NAMALWA (cell line): ENCODE measurements around the gene EPHA3.

Source experiments
- DNase-seq: peaks from one replicate; pipeline ENCODE4 v3.0.0-alpha.2; 2015; ENCODE audit warnings: low spot score

EPHA3 gene

DNA sequence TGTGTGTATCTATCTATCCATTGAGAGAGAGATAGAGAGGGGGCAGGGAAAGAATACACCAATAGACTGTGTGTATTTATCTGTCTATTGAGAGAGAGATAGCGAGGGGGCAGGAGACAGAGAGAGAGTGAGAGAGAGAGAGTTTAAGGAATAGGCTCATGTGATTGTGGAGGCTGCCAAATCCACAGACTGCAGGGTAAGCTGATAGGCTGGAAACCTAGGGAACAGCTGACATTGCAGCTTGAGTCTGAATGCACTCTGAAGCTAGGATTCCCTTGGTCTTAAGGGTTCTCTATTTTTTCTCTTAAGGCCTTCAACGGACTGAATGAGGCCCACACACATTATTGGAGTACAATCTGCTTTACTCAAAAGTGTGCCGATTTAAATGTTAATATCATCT, 255.8 kb downstream of the EPHA3 start:
- DNase-seq: no peak

- DNase-seq: no peak
Measured at GRCh38 chr3:89364314-89364713, 256.9 kb downstream of the EPHA3 start.

DNA sequence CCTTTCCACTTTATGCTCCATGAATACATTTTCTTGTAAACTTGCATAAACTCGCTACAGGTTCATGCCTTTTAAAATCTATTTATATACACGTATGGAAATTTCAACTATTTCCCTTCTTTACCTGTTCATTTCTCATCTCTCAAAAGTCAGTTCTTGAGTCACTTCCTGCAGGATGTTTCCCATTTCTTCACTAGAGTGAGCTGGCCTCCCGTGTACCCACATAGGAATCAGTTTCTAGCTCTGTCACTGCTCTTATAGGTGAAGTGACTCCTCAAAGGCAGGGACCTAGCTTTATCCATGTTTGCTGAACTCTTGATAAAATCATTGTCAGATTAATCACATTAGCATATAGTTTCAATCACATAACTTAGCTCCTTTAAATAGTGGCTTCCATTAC, 259.7 kb downstream of the EPHA3 start:
- DNase-seq: no peak

DNA sequence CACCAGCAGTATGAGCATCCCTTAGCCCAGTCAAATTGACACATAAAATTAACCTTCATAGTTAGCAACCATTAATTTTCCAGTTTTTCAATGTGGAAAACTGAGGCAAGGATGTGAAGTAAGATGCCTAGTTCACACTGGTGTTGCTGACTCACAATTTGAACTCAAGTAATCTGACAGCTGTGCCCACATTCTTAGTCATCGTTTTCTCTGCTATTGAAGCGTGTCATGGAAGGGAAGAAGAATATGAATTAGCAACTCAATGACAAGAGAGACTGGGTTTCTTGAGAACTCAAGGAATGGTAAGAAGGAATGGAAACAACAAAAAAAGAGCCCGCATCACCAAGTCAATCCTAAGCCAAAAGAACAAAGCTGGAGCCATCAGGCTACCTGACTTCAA, 261.4 kb downstream of the EPHA3 start:
- DNase-seq: no peak

DNA sequence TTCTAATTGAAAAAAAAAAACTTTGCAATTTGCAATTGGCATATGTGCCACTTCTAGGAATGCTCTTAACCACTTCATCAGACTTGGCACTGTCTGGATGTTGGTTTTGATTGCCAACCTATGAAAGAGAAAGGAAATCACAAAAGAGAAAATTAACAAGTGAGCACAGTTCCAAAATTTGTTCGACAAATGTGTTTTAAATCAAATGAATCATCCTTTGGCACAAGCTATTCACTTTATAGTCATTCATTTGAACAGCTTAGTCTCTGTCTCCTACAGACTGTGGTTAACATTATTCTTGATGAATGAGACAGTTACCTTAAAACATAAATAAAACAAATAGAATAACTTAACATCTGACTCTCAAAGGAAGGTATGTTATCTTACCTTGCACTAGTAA, 265.0 kb downstream of the EPHA3 start:
- DNase-seq: no peak

DNA sequence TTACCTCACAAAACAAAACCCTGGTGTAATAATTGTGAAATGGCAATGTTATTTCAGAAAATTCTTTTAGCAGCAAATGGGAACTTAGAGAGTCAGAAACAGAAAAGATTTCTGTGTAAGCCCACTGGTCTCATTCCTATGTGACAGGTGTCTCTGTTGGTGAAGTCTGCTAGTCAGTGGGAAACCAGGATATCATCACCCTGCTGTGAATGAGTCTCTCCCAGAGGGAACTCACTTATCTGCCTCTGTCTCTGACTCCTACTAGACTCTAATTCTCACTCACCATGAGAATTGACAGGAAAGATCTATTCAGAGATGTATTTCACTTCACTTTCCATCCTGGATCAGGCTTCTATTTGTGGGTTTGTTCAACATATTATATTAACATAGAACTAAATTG, 266.0 kb downstream of the EPHA3 start:
- no peak for DNase-seq

GRCh38 chr3:89375451-89375850, 268.0 kb downstream of the EPHA3 start:
- no peak for DNase-seq

DNA sequence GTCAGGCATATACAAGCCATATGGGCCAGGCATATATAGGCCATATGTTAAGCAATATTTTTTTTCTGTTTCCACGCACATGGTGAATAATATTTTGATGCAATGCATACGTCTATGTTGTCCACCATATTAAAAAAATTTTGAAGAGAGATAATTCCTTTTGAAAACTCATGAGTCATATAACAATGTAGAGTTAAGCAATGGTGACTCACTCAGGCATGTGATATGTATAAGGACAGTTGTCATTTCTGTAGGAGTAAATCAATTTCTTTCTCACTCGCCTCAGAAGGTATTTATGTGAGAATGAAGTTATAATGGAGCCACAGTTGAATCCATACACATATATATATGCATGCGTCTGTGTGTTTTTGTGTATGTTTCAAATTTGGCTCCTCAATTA, 272.6 kb downstream of the EPHA3 start:
- DNase-seq: no peak

GRCh38 chr3:89392991-89393390, 285.6 kb downstream of the EPHA3 start:
- no peak for DNase-seq

- DNase-seq: no peak
Measured at GRCh38 chr3:89395456-89395855, 288.0 kb downstream of the EPHA3 start.

DNA sequence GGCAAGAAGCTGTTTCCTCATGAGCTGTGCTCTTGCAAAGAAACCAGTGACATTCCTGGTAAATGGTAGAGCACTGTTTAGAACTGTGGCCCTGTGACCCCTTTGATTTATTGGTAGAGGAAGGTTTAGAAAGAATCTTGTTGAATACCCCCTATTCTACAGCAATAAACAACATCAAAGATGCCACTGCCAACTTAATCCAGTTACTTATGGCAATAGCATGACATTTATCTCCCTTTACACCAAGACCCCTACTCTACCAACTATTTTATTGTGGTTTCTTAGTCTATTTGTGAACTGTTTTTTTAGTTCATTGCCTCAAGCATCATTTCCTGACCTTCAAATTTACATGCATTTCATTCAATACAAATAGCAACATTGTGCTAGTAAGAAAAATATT, 288.6 kb downstream of the EPHA3 start:
- no peak for DNase-seq

DNA sequence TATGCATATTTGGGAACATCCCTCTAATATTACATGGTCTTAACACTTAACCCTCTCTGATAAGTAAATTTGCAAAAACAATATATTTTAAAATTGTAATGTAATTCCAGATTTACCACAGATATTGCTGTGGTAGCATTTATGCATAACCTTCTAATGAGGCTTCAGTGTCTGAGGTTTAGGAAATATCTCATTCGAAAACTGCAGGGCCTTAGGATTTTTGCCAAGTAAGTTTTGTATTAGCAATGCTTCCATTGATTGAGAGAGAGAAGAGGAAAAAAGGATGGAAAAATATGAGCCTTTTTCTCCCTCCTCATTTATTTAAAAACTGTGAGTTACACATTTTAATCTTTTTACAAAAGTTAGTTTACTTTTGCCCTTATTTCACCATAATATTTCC, 294.6 kb downstream of the EPHA3 start:
- DNase-seq: no peak

GRCh38 chr3:89405176-89405575, 297.8 kb downstream of the EPHA3 start:
- DNase-seq: no peak

- DNase-seq: no peak
Measured at GRCh38 chr3:89405593-89405992, 298.2 kb downstream of the EPHA3 start.

- no peak for DNase-seq
Measured at GRCh38 chr3:89411201-89411600, 303.8 kb downstream of the EPHA3 start.

- DNase-seq: no peak
Measured at GRCh38 chr3:89414270-89414669, 306.8 kb downstream of the EPHA3 start.

DNA sequence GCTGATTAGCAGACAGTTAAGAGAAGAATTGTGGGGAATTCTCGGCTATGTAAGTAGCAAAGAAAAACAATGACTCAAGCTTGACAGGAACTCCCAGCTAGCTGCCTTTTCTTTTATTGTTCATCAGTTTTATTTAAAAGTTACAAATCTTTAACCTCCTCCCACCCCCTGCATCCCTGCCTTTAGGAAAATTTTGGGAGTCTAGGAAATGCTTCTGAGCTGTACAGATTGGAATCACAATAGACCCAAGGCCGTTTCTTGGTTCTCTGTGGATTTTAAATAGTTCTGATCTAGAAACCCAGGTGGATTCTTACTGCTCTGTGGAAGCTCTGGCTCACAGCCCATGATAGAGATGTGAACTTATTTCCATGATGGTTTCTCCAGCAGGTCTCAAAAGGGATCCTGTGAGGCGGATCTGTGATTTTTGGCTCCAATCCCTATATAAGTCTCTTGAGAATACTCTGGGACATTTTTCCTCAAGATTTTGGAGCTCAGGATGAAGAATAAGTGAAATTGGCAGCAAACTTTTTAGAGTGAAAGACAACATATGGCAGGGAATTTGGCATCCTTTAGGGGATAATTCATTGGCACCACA, 312.3 kb downstream of the EPHA3 start:
- no peak for DNase-seq

GRCh38 chr3:89426060-89426459, 318.6 kb downstream of the EPHA3 start:
- DNase-seq: no peak

- DNase-seq: no peak
Measured at GRCh38 chr3:89434621-89435380, 327.4 kb downstream of the EPHA3 start.

DNA sequence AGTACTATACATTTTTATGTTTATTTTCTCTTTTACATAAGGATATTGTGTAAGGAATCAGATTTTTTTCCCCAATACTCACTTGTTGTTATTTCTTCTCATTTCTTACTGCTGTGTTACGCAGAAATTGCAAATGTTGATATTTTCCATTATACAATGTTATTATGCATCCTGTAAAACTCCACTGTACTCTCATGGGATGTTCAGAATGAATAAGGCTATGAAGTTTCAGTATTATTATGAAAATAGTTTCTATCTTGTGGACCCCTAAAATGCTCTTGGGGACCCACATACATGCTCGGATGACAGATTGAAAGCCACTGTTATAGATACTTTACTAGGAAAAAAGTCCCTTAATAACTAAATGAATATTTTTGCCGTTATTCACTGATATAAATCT, 329.4 kb downstream of the EPHA3 start:
- no peak for DNase-seq

DNA sequence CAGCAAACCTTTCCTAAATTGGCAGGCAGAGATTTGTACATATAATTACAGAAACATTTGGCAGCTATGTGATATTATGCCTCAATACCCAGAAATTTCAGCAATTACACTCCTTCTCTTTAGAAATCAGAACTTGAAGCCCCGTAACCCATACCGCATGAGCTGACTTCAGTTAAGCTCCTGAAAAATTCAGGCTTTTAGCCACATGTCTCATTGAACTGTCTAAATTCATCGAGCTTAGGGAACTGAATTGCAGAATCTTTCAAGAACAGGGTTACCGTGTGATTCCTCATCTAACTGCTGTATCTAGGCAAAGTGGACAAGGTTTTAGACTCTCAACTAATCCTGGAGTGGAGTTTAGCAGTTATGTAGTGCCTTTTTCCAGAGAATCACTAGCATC, 333.0 kb downstream of the EPHA3 start:
- no peak for DNase-seq

DNA sequence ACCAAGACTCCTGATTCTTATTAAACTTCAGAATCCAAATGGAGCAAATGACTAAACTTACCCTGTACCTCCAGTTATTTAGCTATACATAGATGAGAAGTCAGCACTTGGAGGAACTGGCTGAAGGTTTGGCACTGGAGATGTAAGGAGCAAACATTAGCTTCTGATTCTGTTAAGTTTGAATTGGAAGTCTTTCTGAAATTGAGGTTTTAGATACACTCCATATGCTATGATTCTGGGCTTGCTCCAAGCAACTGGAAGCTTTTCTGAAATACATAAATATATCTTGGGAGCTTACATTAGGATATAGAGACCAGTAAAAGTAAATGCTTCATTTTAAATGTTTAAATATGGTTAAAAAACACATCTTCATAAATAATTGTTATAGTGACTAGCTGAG, 333.7 kb downstream of the EPHA3 start:
- no peak for DNase-seq

DNA sequence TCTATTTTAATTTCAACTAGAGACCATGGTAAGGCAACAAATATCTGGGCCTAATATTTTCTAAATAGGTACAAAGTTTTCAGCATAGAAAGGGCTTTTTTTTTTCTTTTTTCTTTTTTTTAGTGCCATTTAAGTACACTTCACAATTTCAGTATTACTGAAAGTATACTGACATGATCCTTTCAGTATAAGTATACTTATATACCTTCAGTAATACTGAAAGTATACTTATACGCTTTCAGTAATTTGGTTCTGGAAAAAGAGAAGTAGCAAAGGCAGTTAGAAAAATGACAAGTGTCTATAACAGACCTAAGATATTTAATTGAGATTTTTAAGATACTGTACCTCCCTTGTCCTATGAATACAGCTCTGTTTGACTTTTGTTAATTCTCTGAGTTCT, 339.2 kb downstream of the EPHA3 start:
- no peak for DNase-seq

GRCh38 chr3:89447243-89447642, 339.8 kb downstream of the EPHA3 start:
- no peak for DNase-seq
